OCI-LY3 (cell line): ENCODE measurements around the gene CLSTN1.
"Not testable (repeated sequence)": the region's sequence is repeated elsewhere in the genome, so short reads cannot be mapped to it uniquely, and the experiment has no call there.

Experiments used
- H2AFZ ChIP-seq: fragments of 200-600, 300-600 bp; shearing (Covaris generic); 2 replicates; pipeline ENCODE4 v1.6.0; 2014; ENCODE audit warnings: antibody characterized with exemption, low read depth, low read length
- H3K27ac ChIP-seq: fragments of 200-600, 300-600 bp; sonication (generic); 2 replicates; pipeline ENCODE4 v1.5.1; 2014; ENCODE audit warnings: mild to moderate bottlenecking, low read length, moderate library complexity, mixed read lengths
- H3K27me3 ChIP-seq: fragments of 200-600, 300-600 bp; sonication (generic); 2 replicates; pipeline ENCODE4 v1.6.1; 2014; ENCODE audit warnings: low read depth, low read length, mixed read lengths
- H3K36me3 ChIP-seq: fragments of 200-600, 300-600 bp; sonication (generic); replicated peaks from 2 replicates; pipeline ENCODE3; 2014; ENCODE audit warnings: low read depth, low read length, mixed read lengths
- H3K4me1 ChIP-seq: fragments of 300-600, 200-600 bp; sonication (generic); 2 replicates; pipeline ENCODE4 v1.6.1; 2014; ENCODE audit warnings: low read length, mixed read lengths
- H3K4me2 ChIP-seq: fragments of 200-600, 300-600 bp; sonication (generic); 2 replicates; pipeline ENCODE4 v1.6.1; 2014; ENCODE audit warnings: low read length, mixed read lengths
- H3K4me3 ChIP-seq: fragments of 300-600, 200-600 bp; sonication (generic); 2 replicates; pipeline ENCODE4 v1.5.1; 2014; ENCODE audit warnings: antibody characterized with exemption, mild to moderate bottlenecking, low read length, moderate library complexity
- H3K79me2 ChIP-seq: fragments of 300-600, 200-600 bp; shearing (Covaris generic); 2 replicates; pipeline ENCODE4 v1.6.1; 2014; ENCODE audit warnings: mild to moderate bottlenecking, low read length, mixed read lengths
- H3K9ac ChIP-seq: fragments of 300-600, 200-600 bp; shearing (Covaris generic); 2 replicates; pipeline ENCODE4 v1.6.0; 2014; ENCODE audit warnings: mild to moderate bottlenecking, low read length, moderate library complexity
- H3K9me3 ChIP-seq: fragments of 200-600, 300-600 bp; shearing (Covaris generic); 2 replicates; pipeline ENCODE4 v1.6.1; 2014; ENCODE audit warnings: low read length, mixed read lengths; ENCODE audit not compliant: insufficient read depth
- H4K20me1 ChIP-seq: fragments of 200-600, 300-600 bp; sonication (generic); 2 replicates; pipeline ENCODE4 v1.6.1; 2016; ENCODE audit warnings: low read length, mixed read lengths; ENCODE audit not compliant: insufficient read depth
- CTCF ChIP-seq: fragments of 200-600, 300-600 bp; sonication (generic); IDR thresholded peaks from 2 replicates; pipeline ENCODE4 v1.5.1; 2014; ENCODE audit warnings: antibody characterized with exemption, low read length, low read depth
- EZH2phosphoT487 ChIP-seq: fragments of 200-600 bp; shearing (Covaris generic); IDR thresholded peaks from 2 replicates; pipeline ENCODE4 v1.6.1; 2018; ENCODE audit warnings: antibody characterized with exemption, mixed run types, low read depth

CLSTN1 gene

DNA sequence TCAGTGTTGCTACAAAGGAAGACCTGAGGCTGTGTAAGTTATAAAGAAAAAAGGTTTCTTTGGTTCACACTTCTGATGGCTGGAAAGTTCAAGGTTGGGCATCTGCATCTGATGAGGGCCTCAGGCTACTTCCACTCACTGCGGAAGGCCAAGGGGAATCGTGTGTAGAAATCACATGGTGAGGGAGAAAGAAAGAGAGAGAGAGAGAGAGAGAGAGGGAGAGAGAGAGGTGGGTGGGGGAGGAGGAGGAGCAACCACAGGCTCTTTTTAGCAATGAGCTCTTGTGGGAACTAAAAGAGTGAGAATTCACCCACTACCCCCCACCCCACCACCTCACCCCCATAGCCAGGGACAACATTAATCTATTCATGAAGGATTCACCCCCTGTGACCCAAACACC lies 59.9 kb downstream of the CLSTN1 start:
- Histone ChIP-seq H3K27ac (no peak overlapping the region), H3K4me3 (no peak overlapping the region), H3K27me3 (no peaks in the 10 kb centered on the region), H4K20me1 (peaks cover 12% of the 10 kb centered on the region; the same call in 1 of the 2 replicates), H3K36me3 (no peaks in the 10 kb centered on the region), H3K4me1 (no peaks in the 10 kb centered on the region), H3K79me2 (peaks cover 31% of the 10 kb centered on the region), H2AFZ (no peak overlapping the region), H3K9ac (no peak overlapping the region), H3K9me3 (no peaks in the 10 kb centered on the region), H3K4me2 (no peak overlapping the region)
- TF ChIP-seq EZH2phosphoT487: no peak
- TF ChIP-seq CTCF: no peak

- H3K4me1 ChIP-seq, H3K4me2 ChIP-seq, H2AFZ ChIP-seq, H3K9ac ChIP-seq, H3K27me3 ChIP-seq, H3K4me3 ChIP-seq, H4K20me1 ChIP-seq, H3K27ac ChIP-seq, H3K36me3 ChIP-seq, H3K9me3 ChIP-seq: not testable (repeated sequence)
- peaks cover 36% of the 10 kb centered on the region for H3K79me2 ChIP-seq
Observed at GRCh38 chr1:9762446-9762845, 61.3 kb downstream of the CLSTN1 start.

DNA sequence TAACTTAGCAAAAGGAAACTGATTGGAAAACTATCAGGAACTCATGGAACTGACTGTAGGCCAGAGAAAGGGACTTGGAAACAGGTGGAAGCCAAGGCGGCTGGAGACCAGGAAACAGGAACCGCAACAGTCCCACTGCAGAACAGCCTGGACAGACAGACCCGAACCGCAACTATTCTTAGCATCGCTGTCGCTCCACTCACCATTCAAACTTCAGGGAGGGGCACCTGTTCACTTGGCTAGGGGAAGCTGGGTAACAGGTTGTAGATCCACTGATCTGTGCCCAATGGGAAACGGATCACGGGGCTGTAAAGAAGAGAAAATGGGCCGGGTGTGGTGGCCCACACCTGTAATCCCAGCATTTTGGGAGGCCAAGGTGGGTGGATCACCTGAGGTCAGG lies 61.9 kb downstream of the CLSTN1 start:
- Histone ChIP-seq H3K4me1 (no peaks in the 10 kb centered on the region), H3K27ac (no peak overlapping the region), H3K9ac (no peak overlapping the region), H3K4me3 (no peak overlapping the region), H3K9me3 (no peaks in the 10 kb centered on the region), H3K4me2 (no peak overlapping the region), H3K79me2 (peaks cover 35% of the 10 kb centered on the region), H3K36me3 (no peaks in the 10 kb centered on the region), H2AFZ (no peak overlapping the region), H4K20me1 (0 out of 2 replicates have a peak, but pooled peaks cover 8% of the 10 kb centered on the region), H3K27me3 (no peaks in the 10 kb centered on the region)
- TF ChIP-seq CTCF: no peak
- TF ChIP-seq EZH2phosphoT487: no peak

GRCh38 chr1:9760824-9761223 lies 62.9 kb downstream of the CLSTN1 start:
- Histone ChIP-seq H4K20me1 (peaks cover 8% of the 10 kb centered on the region; the same call in 1 of the 2 replicates), H2AFZ (no peak overlapping the region), H3K4me3 (no peak overlapping the region), H3K36me3 (no peaks in the 10 kb centered on the region), H3K27me3 (no peaks in the 10 kb centered on the region), H3K79me2 (peaks cover 38% of the 10 kb centered on the region), H3K4me2 (no peak overlapping the region), H3K4me1 (no peaks in the 10 kb centered on the region), H3K9ac (no peak overlapping the region), H3K9me3 (no peaks in the 10 kb centered on the region), H3K27ac (no peak overlapping the region)
- TF ChIP-seq EZH2phosphoT487 (no peak), CTCF (no peak)

DNA sequence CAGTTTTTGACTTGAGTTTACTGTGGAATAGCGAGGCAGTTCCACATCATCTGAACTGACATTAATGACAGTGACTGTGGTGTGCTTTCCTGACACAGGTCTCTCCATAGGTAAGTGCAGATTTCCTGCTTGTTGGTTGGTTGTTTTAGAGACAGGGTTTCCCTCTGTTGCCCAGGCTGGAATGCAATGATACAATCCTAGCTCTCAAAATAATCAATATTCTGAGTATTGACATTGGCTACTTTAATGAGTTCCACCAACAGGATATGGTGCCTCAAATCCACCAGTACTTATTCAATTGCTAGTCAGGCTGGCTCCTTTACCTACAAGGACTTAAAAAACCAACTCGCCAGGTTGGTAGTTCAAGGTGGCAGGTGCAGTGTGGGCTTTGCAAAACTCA lies 63.8 kb downstream of the CLSTN1 start:
- peaks cover 15% of the 10 kb centered on the region; the same call in 1 of the 2 replicates for H4K20me1 ChIP-seq

More for the DNA sequence above, 63.8 kb downstream of the CLSTN1 start:
- no peak overlapping the region for H3K4me3 ChIP-seq
- TF ChIP-seq EZH2phosphoT487: no peak
- H3K4me2 ChIP-seq: no peak overlapping the region
- no peak overlapping the region for H2AFZ ChIP-seq
- no peaks in the 10 kb centered on the region for H3K4me1 ChIP-seq
- H3K27me3 ChIP-seq: no peaks in the 10 kb centered on the region
- peaks cover 40% of the 10 kb centered on the region for H3K79me2 ChIP-seq
- H3K9ac ChIP-seq: no peak overlapping the region
- peaks cover 2% of the 10 kb centered on the region for H3K36me3 ChIP-seq
- H3K27ac ChIP-seq: no peak overlapping the region
- H3K9me3 ChIP-seq: no peaks in the 10 kb centered on the region
